HG03064 (cell line): ENCODE data around the gene PDC.

Experiments
- ATAC-seq: cut with Tn5 transposase; IDR thresholded peaks from one replicate; pipeline ENCODE4 v1.9.1; 2021; ENCODE audit warnings: low read depth; ENCODE audit not compliant: unreplicated experiment

Gene PDC

GRCh38 chr1:186461014-186461413 is at the start of gene PDC:
Gene PDC (minus strand): TSS chr1:186461114. CDS start chr1:186449459, 11,655 bp downstream.
- ATAC-seq = no peak

DNA sequence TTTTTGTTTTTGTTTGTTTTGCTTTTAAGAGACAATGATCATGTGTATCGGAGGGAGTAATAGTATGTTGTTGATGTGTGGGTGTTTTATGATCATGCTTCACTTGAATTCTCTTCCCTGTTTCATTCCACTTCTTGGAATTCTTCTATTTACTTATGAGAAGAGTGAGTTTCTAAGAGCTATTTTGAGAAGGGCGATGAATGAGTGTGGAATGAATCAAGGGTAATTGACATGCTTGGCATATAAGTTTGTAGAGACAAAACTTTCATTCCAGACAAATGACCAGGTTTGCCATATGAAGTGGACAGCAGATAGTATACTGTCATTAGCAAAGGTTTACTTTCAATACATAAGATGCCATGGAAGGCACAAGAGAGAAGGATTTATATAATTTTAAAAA is 42.3 kb upstream of the PDC start:
- no peak for ATAC-seq

GRCh38 chr1:186502087-186502486 is 41.2 kb upstream of the PDC start:
- ATAC-seq = no peak

GRCh38 chr1:186500804-186501203 is 39.9 kb upstream of the PDC start:
- ATAC-seq = no peak

DNA sequence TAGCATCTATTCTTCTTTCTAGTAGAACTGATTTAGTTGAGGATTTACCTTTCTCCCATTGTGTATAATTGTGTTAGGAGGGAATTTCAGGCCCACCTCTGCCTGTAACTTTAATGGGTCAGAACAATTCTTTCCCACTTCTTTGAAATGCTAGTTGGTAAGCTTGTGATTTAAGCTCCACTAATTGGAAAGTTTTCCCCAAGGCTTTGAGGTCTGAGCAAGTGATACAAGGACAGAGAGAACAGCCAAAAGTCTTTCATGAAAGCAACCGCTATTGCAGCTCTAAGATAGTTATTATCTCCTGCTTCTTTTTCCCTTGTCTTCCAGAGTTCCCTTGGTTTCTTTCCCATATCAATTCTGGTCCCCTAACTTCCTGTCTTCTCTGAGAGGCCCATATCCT is 38.7 kb upstream of the PDC start:
- no peak for ATAC-seq

DNA sequence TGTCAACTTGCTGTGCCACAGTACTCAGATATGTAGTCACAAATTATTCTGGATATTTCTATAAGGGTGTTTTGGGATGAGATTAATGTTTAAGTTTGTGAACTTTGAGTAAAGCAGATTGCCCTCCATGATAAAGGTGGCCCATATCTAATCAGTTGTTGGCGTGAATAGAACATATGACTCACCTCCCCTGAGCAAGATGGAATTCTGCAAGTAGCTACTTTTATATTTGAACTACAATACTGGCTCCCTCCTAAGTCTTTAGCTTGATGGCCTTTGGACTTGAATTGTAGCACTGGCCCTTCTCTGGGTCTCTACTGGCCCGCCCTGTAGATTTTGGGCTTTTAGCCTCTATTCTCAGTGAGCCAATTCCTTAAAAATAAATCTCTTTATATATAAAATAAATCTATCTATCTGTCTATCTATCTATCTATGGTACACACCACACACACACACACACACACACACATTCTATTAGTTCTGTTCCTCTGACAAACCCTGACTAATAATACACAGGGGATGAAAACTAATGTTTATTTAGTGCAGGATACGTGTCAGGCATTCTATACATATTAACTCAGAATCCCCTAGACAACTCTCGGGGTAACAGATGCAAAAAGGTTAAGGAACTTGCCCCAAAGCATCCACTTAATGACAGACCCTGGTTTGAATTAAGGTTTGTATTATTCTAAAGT is 37.9 kb upstream of the PDC start:
- ATAC-seq = no peak

GRCh38 chr1:186498071-186498470 is 37.2 kb upstream of the PDC start:
- no peak for ATAC-seq

DNA sequence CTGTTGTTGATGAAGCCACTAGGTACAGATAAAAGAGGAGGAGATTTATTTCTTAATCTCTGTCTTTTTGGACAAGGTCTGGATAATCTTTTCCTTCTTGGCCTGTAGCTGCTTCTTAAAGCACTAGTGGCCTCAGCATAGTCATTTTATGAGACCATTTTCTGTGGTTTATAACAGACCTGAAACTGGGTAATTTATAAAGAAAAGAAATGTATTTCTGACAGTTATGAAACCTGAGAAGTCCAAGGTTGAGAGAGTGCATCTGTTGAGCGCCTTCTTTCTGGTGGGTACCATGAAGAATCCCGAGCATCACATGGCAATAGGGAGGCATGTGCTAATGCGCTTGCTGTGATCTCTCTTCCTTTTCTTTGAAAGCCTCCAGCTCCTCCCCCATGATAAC is 36.7 kb upstream of the PDC start:
- no peak for ATAC-seq

DNA sequence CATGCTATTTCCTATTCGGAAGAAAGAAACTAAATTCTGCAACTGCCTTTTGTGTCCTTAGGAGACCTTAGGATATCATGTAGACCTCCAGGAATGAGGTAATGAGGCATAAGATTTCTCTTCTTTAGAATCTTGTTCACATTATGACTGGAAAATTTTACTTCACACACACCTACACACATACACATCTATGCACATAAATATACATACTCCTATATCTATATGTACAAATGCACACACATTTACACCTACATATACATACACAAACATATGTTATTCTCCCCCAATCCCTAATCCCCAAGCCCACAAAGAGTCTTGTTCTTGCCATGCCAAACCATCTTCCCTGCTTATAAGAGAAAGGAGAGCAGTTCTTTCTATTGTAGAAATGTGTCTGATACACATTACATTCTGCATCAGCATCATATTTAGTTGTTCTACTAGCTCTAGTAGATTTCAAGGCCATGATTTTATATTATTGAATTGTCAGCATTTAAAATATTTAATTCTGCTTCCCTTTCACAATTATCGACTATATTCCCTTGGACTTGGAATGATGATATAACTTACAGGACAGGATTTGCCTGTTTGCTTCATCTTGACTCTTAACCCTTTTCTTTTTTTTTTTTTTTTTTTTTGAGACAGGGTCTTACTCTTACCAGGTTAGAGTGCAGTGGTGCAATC is 35.4 kb upstream of the PDC start:
- ATAC-seq = no peak

- no peak for ATAC-seq
These were observed 33.9 kb upstream of the PDC start for GRCh38 chr1:186494832-186495271.

DNA sequence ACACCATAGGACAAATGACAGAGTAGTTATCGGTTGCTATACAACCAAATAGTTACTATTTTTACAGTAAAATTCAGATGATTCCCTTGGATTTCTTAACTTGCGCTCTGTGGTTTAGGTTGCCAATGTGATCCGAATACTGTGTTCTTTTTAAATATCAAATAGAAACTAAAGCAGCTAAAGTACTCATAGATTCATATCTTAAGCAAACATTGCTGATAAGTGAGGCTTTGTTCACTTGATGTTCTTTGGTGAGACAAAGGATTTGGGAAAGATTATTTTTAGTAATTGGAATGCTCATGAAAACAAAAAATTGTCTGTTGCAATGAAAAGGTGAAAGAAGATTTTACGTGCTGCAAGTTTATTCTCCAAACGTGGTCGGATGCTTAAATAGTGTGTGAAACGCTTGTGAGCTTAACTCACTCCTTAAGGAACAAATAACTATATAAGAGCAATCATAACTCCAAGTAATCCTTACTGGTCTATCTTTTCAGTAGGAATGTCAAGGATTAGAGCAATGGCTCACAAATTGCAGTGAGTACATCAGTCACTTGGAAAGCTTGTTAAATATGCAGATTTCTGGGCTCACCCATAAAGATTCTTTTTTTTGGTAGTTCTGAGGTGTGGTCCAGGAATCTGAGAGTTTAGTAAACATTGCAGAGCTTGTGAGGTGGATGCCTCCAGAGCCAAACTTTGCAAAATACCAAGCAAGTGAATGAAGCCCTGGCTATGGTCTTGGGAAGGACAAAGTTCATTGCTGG is 31.8 kb upstream of the PDC start:
- ATAC-seq = no peak

DNA sequence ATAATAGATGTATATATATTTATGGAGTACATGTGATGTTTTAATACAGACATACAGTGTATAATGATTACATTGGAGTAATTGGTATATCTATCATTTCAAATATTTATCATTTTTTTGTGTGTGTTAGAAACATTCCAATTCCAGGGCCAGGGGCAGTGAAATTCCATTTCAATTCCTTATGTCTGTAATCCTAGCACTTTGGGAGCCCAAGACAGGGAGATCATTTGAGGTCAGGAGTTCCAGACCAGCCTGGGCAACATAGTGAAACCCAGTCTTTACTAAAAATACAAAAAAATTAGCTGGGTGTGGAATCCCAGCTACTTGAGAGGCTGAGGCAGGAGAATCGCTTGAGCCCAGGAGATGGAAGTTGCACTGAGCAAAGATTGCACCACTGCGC is 30.4 kb upstream of the PDC start:
- ATAC-seq = no peak

- ATAC-seq = no peak
These were observed 26.2 kb upstream of the PDC start for GRCh38 chr1:186487163-186487562.

GRCh38 chr1:186486061-186486460 is 25.1 kb upstream of the PDC start:
- no peak for ATAC-seq

DNA sequence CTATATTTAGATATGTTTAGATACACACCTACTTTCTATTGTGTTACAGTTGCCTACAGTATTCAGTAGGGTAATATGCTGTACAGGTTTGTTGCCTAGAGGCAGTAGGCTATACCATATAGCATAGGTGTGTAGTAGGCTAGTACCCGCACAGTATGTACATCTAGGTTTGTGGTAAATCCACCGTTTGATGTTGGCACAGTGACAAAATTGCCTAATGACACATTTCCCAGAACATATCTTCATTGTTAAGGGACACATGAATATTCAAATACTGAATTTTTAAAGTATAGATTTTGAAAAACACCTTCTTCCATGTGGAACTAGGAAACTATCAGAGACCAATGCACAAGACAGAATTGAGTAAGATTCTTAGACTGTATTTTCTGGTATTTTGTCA is 22.6 kb upstream of the PDC start:
- no peak for ATAC-seq

GRCh38 chr1:186482661-186483255 is 21.8 kb upstream of the PDC start:
- ATAC-seq = peak; percentile 89

DNA sequence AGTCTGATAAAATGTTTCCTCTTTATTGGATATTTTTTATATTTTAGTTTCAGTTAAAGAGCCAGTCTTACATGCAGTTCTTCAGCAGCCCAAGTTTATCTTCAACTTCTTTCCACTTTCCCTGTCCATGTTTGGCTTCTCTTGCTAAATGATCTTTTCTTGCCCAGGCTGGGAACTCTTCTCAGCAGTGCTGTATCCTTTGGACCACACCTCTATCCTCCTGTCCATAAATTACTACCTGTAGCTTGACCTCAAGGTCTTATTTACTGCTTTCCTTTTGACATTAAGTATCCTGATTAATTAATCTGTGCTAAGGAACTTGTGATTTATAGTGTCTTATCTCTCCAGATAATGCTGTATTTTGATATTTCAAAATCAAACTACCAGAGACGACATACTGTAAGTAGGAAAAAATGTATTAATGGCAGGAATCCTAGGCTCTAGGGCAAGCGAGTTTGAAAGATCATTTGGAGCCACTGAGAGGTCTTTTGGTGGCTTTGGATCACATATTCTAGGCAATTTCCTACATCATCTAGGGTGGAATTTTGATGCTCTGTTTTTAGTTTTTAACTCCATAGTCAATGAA is 20.5 kb upstream of the PDC start:
- no peak for ATAC-seq

DNA sequence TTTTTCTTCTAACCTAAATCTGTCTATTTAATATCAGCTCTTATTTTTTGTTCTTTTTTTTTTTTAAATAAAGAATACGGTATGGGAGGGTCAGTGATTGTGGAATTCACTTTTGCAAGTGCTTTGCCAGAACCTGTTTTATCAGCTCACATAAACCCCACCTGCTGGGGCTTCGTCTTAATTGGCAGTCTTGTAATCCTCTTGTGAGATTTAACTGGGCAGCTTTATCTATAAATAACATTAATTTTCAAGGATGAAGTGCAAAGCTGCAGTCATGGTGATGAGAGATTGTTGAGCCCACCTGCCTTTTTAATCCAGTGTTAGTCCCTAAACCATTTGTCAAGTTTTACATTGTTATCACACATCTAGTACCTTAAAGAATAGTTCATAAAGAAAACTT is 18.2 kb upstream of the PDC start:
- no peak for ATAC-seq

- ATAC-seq = no peak
These were observed 15.5 kb upstream of the PDC start for GRCh38 chr1:186476264-186477040.

GRCh38 chr1:186474208-186474607 is 13.3 kb upstream of the PDC start:
- ATAC-seq = no peak
